NCI-H2196 (cell line): ENCODE measurements around the gene DNALI1.

ENCODE experiments used
- DNase-seq: peaks from one replicate; lab custom pipeline; 2025; ENCODE audit not compliant: unreplicated experiment; lab: John Stamatoyannopoulos, UW

The DNALI1 gene

GRCh38 chr1:37601441-37601840 is 44.7 kb downstream of the DNALI1 start:
- DNase-seq = no peak

- peak; percentile 29 for DNase-seq
Measured at GRCh38 chr1:37602750-37603694, 46.3 kb downstream of the DNALI1 start.

DNA sequence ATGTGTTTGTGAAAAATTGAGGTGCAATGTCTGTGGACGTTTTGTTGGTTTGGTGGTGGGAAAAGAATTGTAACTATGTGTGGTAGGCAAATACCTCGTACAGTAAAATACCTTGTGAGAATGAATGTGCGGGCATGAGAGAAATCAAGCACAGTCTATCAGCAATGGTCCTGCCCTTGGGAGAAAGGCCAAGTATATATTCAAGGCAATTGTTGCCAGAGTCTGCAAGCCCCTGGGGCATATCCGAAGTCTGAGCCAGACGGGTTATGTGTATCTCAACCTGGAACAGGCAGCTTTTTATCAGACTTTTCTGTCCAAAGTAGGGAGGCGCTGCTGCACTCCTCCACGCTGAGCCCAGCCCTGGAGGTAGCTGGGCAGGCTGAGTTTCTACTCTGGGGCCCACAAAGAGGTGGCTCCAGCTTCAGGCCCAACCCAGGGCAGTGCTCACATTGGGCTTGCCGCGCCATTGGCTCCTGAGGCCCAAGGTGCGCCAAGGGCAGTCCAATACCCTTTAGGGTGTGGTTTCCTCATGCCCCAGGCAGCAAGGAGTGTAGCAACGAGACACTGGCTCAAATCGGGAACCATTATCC is 48.4 kb downstream of the DNALI1 start:
- DNase-seq = no peak

- no peak for DNase-seq
Measured at GRCh38 chr1:37605806-37606474, 49.2 kb downstream of the DNALI1 start.

DNA sequence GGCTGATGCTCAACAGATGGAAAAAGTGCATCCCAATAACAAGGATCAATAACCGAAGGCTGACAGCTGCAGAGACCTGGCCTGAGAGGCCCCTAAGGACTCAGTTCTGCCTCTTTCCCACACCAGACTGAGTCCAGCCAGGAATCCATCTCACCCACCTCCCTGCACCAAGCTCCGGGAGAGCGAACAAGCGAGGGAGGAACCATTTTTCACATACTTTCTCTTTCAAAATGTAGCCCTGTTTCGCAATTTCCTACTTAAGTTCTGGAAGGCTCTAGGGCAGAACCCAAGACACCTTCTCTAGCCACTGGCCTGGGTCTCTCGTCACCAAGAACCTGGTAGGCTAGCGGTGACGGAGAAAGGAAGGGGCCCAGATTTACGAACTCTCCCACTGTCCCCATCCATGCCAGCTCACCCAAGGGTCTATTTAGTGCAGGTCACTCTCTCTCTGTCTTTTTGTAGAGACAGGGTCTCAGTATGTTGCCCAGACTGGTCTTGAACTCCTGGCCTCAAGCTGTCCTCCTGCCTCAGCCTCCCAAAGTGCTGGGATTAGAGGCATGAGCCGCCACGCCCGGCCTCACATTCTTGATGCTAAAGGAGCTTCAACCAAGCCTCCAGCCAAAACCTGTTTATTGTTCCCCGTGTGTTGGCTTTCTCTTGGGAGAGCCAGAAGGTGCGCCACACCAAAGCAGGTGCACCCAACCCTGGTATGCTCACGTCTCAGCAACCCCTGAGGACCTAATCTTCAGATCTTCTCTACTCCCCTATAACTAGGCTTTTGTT is 49.9 kb downstream of the DNALI1 start:
- no peak for DNase-seq

GRCh38 chr1:37609002-37609401 is 52.3 kb downstream of the DNALI1 start:
- no peak for DNase-seq

DNA sequence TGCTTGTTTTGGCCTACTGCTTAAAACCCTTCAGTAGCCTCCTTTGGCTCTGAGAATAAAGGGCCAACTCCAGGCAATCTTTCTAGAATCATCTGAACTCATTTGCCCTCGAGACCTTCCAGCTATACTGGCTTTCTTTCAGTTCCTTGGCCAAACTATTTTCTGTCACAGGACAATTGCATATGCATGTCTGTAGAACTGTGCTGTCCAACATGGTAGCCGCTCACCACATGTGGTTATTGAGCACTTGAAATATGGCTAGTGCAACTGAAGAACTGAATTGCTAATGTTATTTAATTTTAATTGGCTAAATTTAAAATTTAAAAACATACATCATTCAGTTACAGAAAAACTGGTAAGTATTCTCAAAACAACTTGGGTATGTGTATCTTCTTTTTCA is 53.3 kb downstream of the DNALI1 start:
- no peak for DNase-seq

DNA sequence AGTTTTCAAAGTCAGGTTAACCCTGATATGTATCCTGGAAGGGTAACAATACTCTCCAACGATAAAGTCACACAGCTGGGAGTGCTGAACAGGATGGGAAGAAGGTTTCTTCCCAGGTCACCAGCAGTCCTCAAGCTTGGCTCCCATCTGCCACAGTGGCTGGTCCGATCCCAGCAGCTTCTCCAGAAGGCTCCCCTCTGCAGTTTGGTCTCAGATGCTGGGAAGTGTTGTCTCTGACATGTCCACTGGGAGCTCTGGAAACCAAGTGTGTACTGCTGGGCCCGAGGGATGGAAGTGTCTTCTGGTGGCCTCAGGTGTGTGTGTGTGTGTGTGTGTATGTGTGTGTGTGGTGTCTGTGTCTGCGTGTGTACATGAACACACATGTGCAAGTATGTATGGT is 55.4 kb downstream of the DNALI1 start:
- DNase-seq = no peak

GRCh38 chr1:37614105-37614504 is 57.4 kb downstream of the DNALI1 start:
- no peak for DNase-seq

DNA sequence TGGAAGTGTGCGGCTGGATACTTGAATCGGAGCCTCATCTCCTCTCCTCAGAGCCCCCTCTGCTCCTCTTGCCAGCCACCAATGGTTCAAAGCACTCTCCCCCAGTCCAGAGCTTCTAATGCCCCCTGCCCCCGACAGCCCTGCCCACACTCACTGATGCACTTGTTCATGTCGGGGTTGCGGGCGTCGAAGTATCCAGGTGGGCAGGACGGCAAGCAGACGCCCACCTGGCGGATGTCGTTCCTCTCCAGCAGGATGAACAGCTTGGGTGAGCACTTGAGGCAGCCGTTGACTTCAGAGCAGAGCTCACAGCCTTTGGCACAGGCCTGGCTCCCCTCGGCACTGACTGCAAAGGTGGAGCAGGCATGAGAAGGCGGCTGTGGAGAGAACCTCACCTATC is 59.6 kb downstream of the DNALI1 start:
- no peak for DNase-seq
